BJ (cell line): ENCODE results near the gene GIGYF2. TPM values are rescaled to one million over a fixed set of nuclear protein-coding genes. Genes with fewer than 3 reads are reported as not detected.

Source experiments
- CTCF ChIA-PET: fragments of 350-600 bp; formaldehyde crosslinking; extraction: SDS; loops from one replicate; lab custom pipeline; 2021; ENCODE audit warnings: antibody characterized with exemption, inconsistent platforms; lab: Yijun Ruan, JAX
- POLR2A ChIA-PET: fragments of 300-600 bp; sonication (Branson Sonifier 250); formaldehyde crosslinking; extraction: SDS; loops from one replicate; lab custom pipeline; 2021; ENCODE audit warnings: antibody characterized with exemption; lab: Charles Lee
- DNase-seq: peaks from one replicate; pipeline ENCODE4 v3.0.0-alpha.2; 2011; ENCODE audit warnings: low read depth
- H3K27me3 ChIP-seq: 2 replicates; pipeline ENCODE4 v1.6.0; 2011; ENCODE audit warnings: low read length; ENCODE audit not compliant: control insufficient read depth, insufficient read depth
- H3K36me3 ChIP-seq: 2 replicates; pipeline ENCODE4 v1.5.1; 2011; ENCODE audit warnings: low read length; ENCODE audit not compliant: control insufficient read depth, insufficient read depth
- H3K4me3 ChIP-seq: 2 replicates; pipeline ENCODE4 v1.5.1; 2011; ENCODE audit warnings: low read depth, mild to moderate bottlenecking, control low read depth, low read length
- CTCF ChIP-seq: IDR thresholded peaks from 2 replicates; pipeline ENCODE4 v1.5.1; 2011; ENCODE audit warnings: low read depth, mild to moderate bottlenecking, control low read depth, inconsistent platforms, low read length, moderate library complexity; ENCODE audit not compliant: insufficient read depth
- polyA plus RNA-seq: library from polyadenylated mRNA; depleted of rRNA; stranded (reverse); fragments of >200 nt; gene quantifications from 2 replicates; pipeline ENCODE4 v1.2.3, GENCODE V29; 2011

The GIGYF2 gene
- polyA plus RNA-seq, 1 experiment: 28.0 TPM

- Histone ChIP-seq H3K4me3 (no peak overlapping the region), H3K27me3 (no peaks in the 10 kb centered on the region; the same call in 1 of the 2 replicates), H3K36me3 (no peaks in the 10 kb centered on the region)
- CTCF ChIA-PET: interaction anchor here (0.7 kb wide), 1 partner anchor 32 kb away, joined by 3 read pairs; no protein-coding TSS in a partner anchor
- TF ChIP-seq CTCF: no peak
- DNase-seq: no peak
- POLR2A ChIA-PET: no interaction called here
Measured at GRCh38 chr2:232884549-232885263, 187.6 kb downstream of the GIGYF2 start.

- no peak for DNase-seq
- H3K27me3 ChIP-seq: no peaks in the 10 kb centered on the region; the same call in 1 of the 2 replicates
- no peaks in the 10 kb centered on the region for H3K36me3 ChIP-seq
- no peak for TF ChIP-seq CTCF
- no peak overlapping the region for H3K4me3 ChIP-seq
- ChIA-PET CTCF (no interaction called here), POLR2A (no interaction called here)
Measured at GRCh38 chr2:232885264-232885961, 188.3 kb downstream of the GIGYF2 start.

- H3K27me3 ChIP-seq: no peaks in the 10 kb centered on the region; the same call in 1 of the 2 replicates
- ChIA-PET CTCF (no interaction called here), POLR2A (no interaction called here)
- no peak overlapping the region for H3K4me3 ChIP-seq
- no peaks in the 10 kb centered on the region for H3K36me3 ChIP-seq
- no peak for DNase-seq
- no peak for TF ChIP-seq CTCF
Measured at GRCh38 chr2:232886176-232886575, 189.0 kb downstream of the GIGYF2 start.

- ChIA-PET POLR2A (no interaction called here), CTCF (no interaction called here)
Measured at GRCh38 chr2:232886632-232887031, 189.5 kb downstream of the GIGYF2 start.

More at GRCh38 chr2:232886632-232887031, 189.5 kb downstream of the GIGYF2 start:
- H3K36me3 ChIP-seq: no peaks in the 10 kb centered on the region
- DNase-seq: no peak
- no peaks in the 10 kb centered on the region; the same call in 1 of the 2 replicates for H3K27me3 ChIP-seq
- no peak for TF ChIP-seq CTCF
- H3K4me3 ChIP-seq: no peak overlapping the region
